H9 (cell line): Measurements from ENCODE around the gene MAP1LC3B. TPM values are rescaled to one million over a fixed set of nuclear protein-coding genes. Genes with fewer than 3 reads are reported as not detected.

Experiments
- DNase-seq: peaks from one replicate; pipeline ENCODE4 v3.0.0-alpha.2; 2017
- H2AFZ ChIP-seq: one replicate; pipeline ENCODE4 v1.6.1; 2013; ENCODE audit warnings: mild to moderate bottlenecking, low read length, control low read depth, moderate library complexity
- H2AK5ac ChIP-seq: 2 replicates; pipeline ENCODE4 v1.6.1; 2013; ENCODE audit warnings: low read length, control low read depth, mixed read lengths; ENCODE audit not compliant: insufficient read length
- H2BK120ac ChIP-seq: one replicate; pipeline ENCODE4 v1.6.1; 2013; ENCODE audit warnings: low read depth, mild to moderate bottlenecking, low read length, control low read depth, inconsistent platforms; ENCODE audit not compliant: poor library complexity, severe bottlenecking
- H2BK12ac ChIP-seq: 2 replicates; pipeline ENCODE4 v1.6.1; 2013; ENCODE audit warnings: low read length, control low read depth, mixed read lengths, low read depth; ENCODE audit not compliant: insufficient read length
- H2BK15ac ChIP-seq: 2 replicates; pipeline ENCODE4 v1.6.1; 2013; ENCODE audit warnings: low read depth, low read length, control low read depth
- H2BK20ac ChIP-seq: one replicate; pipeline ENCODE4 v1.6.1; 2013; ENCODE audit warnings: low read depth, mild to moderate bottlenecking, low read length, control low read depth, inconsistent platforms; ENCODE audit not compliant: poor library complexity, severe bottlenecking
- H2BK5ac ChIP-seq: 2 replicates; pipeline ENCODE4 v1.6.1; 2013; ENCODE audit warnings: low read length, control low read depth, mixed read lengths; ENCODE audit not compliant: insufficient read length
- H3K14ac ChIP-seq: 2 replicates; pipeline ENCODE4 v1.6.1; 2013; ENCODE audit warnings: low read length, control low read depth; ENCODE audit not compliant: insufficient read depth
- H3K18ac ChIP-seq: 2 replicates; pipeline ENCODE4 v1.6.1; 2013; ENCODE audit warnings: low read depth, mild to moderate bottlenecking, mixed read lengths, low read length, control low read depth; ENCODE audit not compliant: insufficient read length
- H3K23ac ChIP-seq: 2 replicates; pipeline ENCODE4 v1.6.1; 2013; ENCODE audit warnings: low read length, control low read depth, mixed read lengths, low read depth; ENCODE audit not compliant: insufficient read length
- H3K23me2 ChIP-seq: 2 replicates; pipeline ENCODE4 v1.6.1; 2013; ENCODE audit warnings: low read depth, mild to moderate bottlenecking, mixed read lengths, low read length, control low read depth; ENCODE audit not compliant: insufficient read length, poor library complexity, severe bottlenecking
- H3K27ac ChIP-seq: 2 replicates; pipeline ENCODE4 v1.5.1; 2013; ENCODE audit warnings: low read length, control low read depth, mixed read lengths, low read depth; ENCODE audit not compliant: insufficient read length
- H3K27me3 ChIP-seq: 2 replicates; pipeline ENCODE4 v1.6.1; 2013; ENCODE audit warnings: low read length, control low read depth, inconsistent platforms; ENCODE audit not compliant: insufficient read depth
- H3K4ac ChIP-seq: 2 replicates; pipeline ENCODE4 v1.6.1; 2013; ENCODE audit warnings: low read depth, mild to moderate bottlenecking, control low read depth, inconsistent platforms, low read length, moderate library complexity
- H3K4me1 ChIP-seq: 2 replicates; pipeline ENCODE4 v1.6.1; 2013; ENCODE audit warnings: low read length, control low read depth, inconsistent platforms; ENCODE audit not compliant: insufficient read depth
- H3K4me2 ChIP-seq: 2 replicates; pipeline ENCODE4 v1.6.1; 2013; ENCODE audit warnings: low read length, control low read depth, mixed read lengths; ENCODE audit not compliant: insufficient read length, insufficient read depth
- H3K56ac ChIP-seq: 2 replicates; pipeline ENCODE4 v1.6.1; 2013; ENCODE audit warnings: low read depth, mild to moderate bottlenecking, mixed read lengths, low read length, control low read depth; ENCODE audit not compliant: insufficient read length
- H3K79me1 ChIP-seq: 2 replicates; pipeline ENCODE4 v1.6.1; 2013; ENCODE audit warnings: low read depth, mild to moderate bottlenecking, moderate library complexity, low read length, control low read depth, inconsistent platforms; ENCODE audit not compliant: insufficient read depth, poor library complexity, severe bottlenecking
- H3K79me2 ChIP-seq: 2 replicates; pipeline ENCODE4 v1.6.1; 2013; ENCODE audit warnings: low read length, control low read depth, inconsistent platforms; ENCODE audit not compliant: insufficient read depth
- H3K9ac ChIP-seq: 2 replicates; pipeline ENCODE4 v1.6.1; 2013; ENCODE audit warnings: low read length, control low read depth, mixed read lengths; ENCODE audit not compliant: insufficient read length; ENCODE audit errors: extremely low read depth
- H3K9me3 ChIP-seq: one replicate; pipeline ENCODE4 v1.6.1; 2013; ENCODE audit warnings: low read depth, low read length, inconsistent platforms; ENCODE audit not compliant: control insufficient read depth
- H3T11ph ChIP-seq: one replicate; pipeline ENCODE4 v1.6.1; 2013; ENCODE audit warnings: mild to moderate bottlenecking, low read length, control low read depth, inconsistent platforms
- H4K20me1 ChIP-seq: one replicate; pipeline ENCODE4 v1.6.1; 2013; ENCODE audit not compliant: control insufficient read depth, insufficient read length, insufficient read depth
- H4K5ac ChIP-seq: 2 replicates; pipeline ENCODE4 v1.6.1; 2013; ENCODE audit warnings: low read depth, mild to moderate bottlenecking, mixed read lengths, low read length, control low read depth; ENCODE audit not compliant: insufficient read length
- H4K8ac ChIP-seq: replicated peaks from 2 replicates; pipeline ENCODE4 v1.6.1; 2013; ENCODE audit warnings: low read length, control low read depth, mixed read lengths, low read depth; ENCODE audit not compliant: insufficient read length
- H4K91ac ChIP-seq: 2 replicates; pipeline ENCODE4 v1.6.1; 2013; ENCODE audit warnings: low read depth, mild to moderate bottlenecking, moderate library complexity, mixed read lengths, low read length, control low read depth; ENCODE audit not compliant: insufficient read length
- H3K27ac Mint-ChIP-seq, 3 experiments: 2 replicates in 2 of 3; 3 replicates in 1 of 3; pipeline ENCODE4 v1.8.0; 2020 to 2021; ENCODE audit warnings: mixed read lengths in 3 of 3, mild to moderate bottlenecking in 1 of 3, moderate library complexity in 1 of 3
- H3K27me3 Mint-ChIP-seq: 2 replicates; pipeline ENCODE4 v1.8.0; 2021; ENCODE audit warnings: low read depth, mild to moderate bottlenecking, moderate library complexity, mixed read lengths
- H3K36me3 Mint-ChIP-seq, 3 experiments: 2 replicates in 2 of 3; 3 replicates in 1 of 3; pipeline ENCODE4 v1.8.0; 2020 to 2021; ENCODE audit warnings: low read depth in 3 of 3, mixed read lengths in 3 of 3; ENCODE audit not compliant: insufficient read depth in 1 of 3
- H3K4me1 Mint-ChIP-seq, 2 experiments: 2 replicates each; pipeline ENCODE4 v1.8.0; 2020; ENCODE audit warnings: mixed read lengths in 2 of 2
- H3K4me3 Mint-ChIP-seq, 2 experiments: 2 replicates in 1 of 2; 3 replicates in 1 of 2; pipeline ENCODE4 v1.8.0; 2020 to 2021; ENCODE audit warnings: mild to moderate bottlenecking in 2 of 2, mixed read lengths in 2 of 2, moderate library complexity in 1 of 2
- H3K9me3 Mint-ChIP-seq, 2 experiments: 2 replicates in 1 of 2; 3 replicates in 1 of 2; pipeline ENCODE4 v1.8.0; 2020; ENCODE audit warnings: mild to moderate bottlenecking in 2 of 2, mixed read lengths in 2 of 2, moderate library complexity in 1 of 2
- CTCF ChIP-seq: fragments of 200-600 bp; sonication (generic); conservative IDR thresholded peaks from 3 replicates; pipeline ENCODE4 v1.8.0; 2021; ENCODE audit warnings: antibody characterized with exemption, mild to moderate bottlenecking
- WGBS: extraction: QIAGEN DNeasy Blood & Tissue Kit; methylation state at CpG from one replicate; pipeline ENCODE4 v1.1.7; 2013; ENCODE audit warnings: missing lambda C conversion rate, low lambda C conversion rate, mixed read lengths; ENCODE audit not compliant: insufficient read length; ENCODE audit errors: extremely low coverage; 5-methylcytosine and 5-hydroxymethylcytosine counted together
- total RNA-seq: library from RNA; stranded (reverse); gene quantifications from 2 replicates; pipeline ENCODE4 v1.2.1, GENCODE V29; 2021

The MAP1LC3B gene
- total RNA-seq, 1 experiment from 2014 or later = 47.1 TPM

GRCh38 chr16:87447323-87447722, 55.2 kb downstream of the MAP1LC3B start:
- H3K27ac ChIP-seq = no peak overlapping the region
- H2BK15ac ChIP-seq = no peak overlapping the region
- no peaks in the 10 kb centered on the region for H3K23me2 ChIP-seq
- H2AK5ac ChIP-seq = no peak overlapping the region
- Mint-ChIP-seq H3K4me3 (no peak overlapping the region), H3K27me3 (no peaks in the 10 kb centered on the region), H3K36me3 (peaks cover 55 to 74% (median 72%) of the 10 kb centered on the region in 3 experiments), H3K27ac (no peak overlapping the region), H3K9me3 (peaks cover 14 to 17% of the 10 kb centered on the region in 2 experiments), H3K4me1 (peaks cover 0 to 4% of the 10 kb centered on the region in 2 experiments; a peak in 2 of 4 replicates)
- H4K8ac ChIP-seq = no peak overlapping the region
- no peak overlapping the region for H4K91ac ChIP-seq
- no peaks in the 10 kb centered on the region for H3K27me3 ChIP-seq
- no peak overlapping the region for H3K14ac ChIP-seq
- no peak for DNase-seq
- no peaks in the 10 kb centered on the region for H3K79me2 ChIP-seq
- no peak overlapping the region for H3K18ac ChIP-seq
- no peak overlapping the region for H4K5ac ChIP-seq
- WGBS = no CpG with 5 or more reads among the region's 6 CpGs
- no peak overlapping the region for H2BK20ac ChIP-seq
- H3K4me1 ChIP-seq = no peaks in the 10 kb centered on the region
- no peak overlapping the region for H3T11ph ChIP-seq
- no peak overlapping the region for H3K23ac ChIP-seq
- H2BK120ac ChIP-seq = no peak overlapping the region
- H3K4me2 ChIP-seq = no peak overlapping the region
- H3K56ac ChIP-seq = no peak overlapping the region
- H3K9ac ChIP-seq = no peak overlapping the region
- no peaks in the 10 kb centered on the region for H3K79me1 ChIP-seq
- no peak overlapping the region for H2AFZ ChIP-seq
- no peaks in the 10 kb centered on the region for H3K9me3 ChIP-seq
- no peak overlapping the region for H3K4ac ChIP-seq
- H2BK12ac ChIP-seq = no peak overlapping the region
- TF ChIP-seq CTCF = no peak
- no peak overlapping the region for H2BK5ac ChIP-seq
- no peaks in the 10 kb centered on the region for H4K20me1 ChIP-seq
